IPS-18a (cell line): ENCODE data around the gene ZFP64.

ENCODE experiments used
- H3K27ac ChIP-seq: one replicate; pipeline ENCODE4 v1.5.1; 2013; ENCODE audit warnings: low read length
- H3K27me3 ChIP-seq: one replicate; pipeline ENCODE4 v1.6.1; 2013; ENCODE audit warnings: mild to moderate bottlenecking, low read length; ENCODE audit not compliant: control insufficient read depth, insufficient read depth
- H3K36me3 ChIP-seq: one replicate; pipeline ENCODE4 v1.6.1; 2013; ENCODE audit warnings: low read depth, low read length; ENCODE audit not compliant: control insufficient read depth
- H3K4me1 ChIP-seq: one replicate; pipeline ENCODE4 v1.6.1; 2013; ENCODE audit warnings: low read depth, low read length; ENCODE audit not compliant: control insufficient read depth
- H3K4me3 ChIP-seq: one replicate; pipeline ENCODE4 v1.5.1; 2013; ENCODE audit warnings: low read length
- H3K9ac ChIP-seq: one replicate; pipeline ENCODE4 v1.6.1; 2013; ENCODE audit warnings: mild to moderate bottlenecking, low read length, moderate library complexity
- H3K9me3 ChIP-seq: one replicate; pipeline ENCODE4 v1.6.1; 2013; ENCODE audit warnings: low read depth, low read length; ENCODE audit not compliant: control insufficient read depth

Gene ZFP64

GRCh38 chr20:52175840-52176239 lies 15.7 kb downstream of the ZFP64 start:
- Histone ChIP-seq H3K4me1 (no peaks in the 10 kb centered on the region), H3K27me3 (no peaks in the 10 kb centered on the region)

GRCh38 chr20:52172392-52173047 lies 19.1 kb downstream of the ZFP64 start:
- Histone ChIP-seq H3K4me1 (no peaks in the 10 kb centered on the region), H3K36me3 (peaks cover 11% of the 10 kb centered on the region), H3K9me3 (no peaks in the 10 kb centered on the region), H3K4me3 (no peak overlapping the region), H3K27ac (no peak overlapping the region), H3K27me3 (no peaks in the 10 kb centered on the region), H3K9ac (no peak overlapping the region)

More at GRCh38 chr20:52175840-52176239, 15.7 kb downstream of the ZFP64 start:
- Histone ChIP-seq H3K4me3 (no peak overlapping the region), H3K36me3 (peaks cover 11% of the 10 kb centered on the region), H3K9me3 (no peaks in the 10 kb centered on the region), H3K9ac (no peak overlapping the region), H3K27ac (no peak overlapping the region)

DNA sequence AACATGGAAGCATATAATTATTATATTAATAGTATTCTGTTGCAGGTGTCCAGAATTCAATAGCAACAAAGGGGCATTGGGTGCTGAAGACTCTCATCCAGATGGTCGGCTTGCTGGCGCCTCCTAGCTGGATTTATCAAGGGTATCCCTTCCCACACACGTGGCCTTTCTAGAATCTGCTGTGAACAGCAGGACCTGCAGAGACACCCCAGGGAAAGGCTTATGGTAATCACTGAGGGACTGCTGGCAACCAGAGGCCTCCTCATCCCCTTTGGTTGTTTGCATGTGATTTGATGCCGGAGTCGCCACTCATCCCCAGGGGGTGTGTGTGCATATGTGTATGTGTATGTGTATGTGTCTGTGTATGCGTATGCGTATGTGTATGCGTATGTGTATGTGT lies 20.6 kb downstream of the ZFP64 start:
- H3K27me3 ChIP-seq, result no peaks in the 10 kb centered on the region
- no peaks in the 10 kb centered on the region for H3K9me3 ChIP-seq
- no peak overlapping the region for H3K9ac ChIP-seq
- H3K27ac ChIP-seq, result no peak overlapping the region
- peaks cover 11% of the 10 kb centered on the region for H3K36me3 ChIP-seq
- H3K4me3 ChIP-seq, result no peak overlapping the region
- no peaks in the 10 kb centered on the region for H3K4me1 ChIP-seq

- H3K9ac ChIP-seq, result no peak overlapping the region
- H3K27me3 ChIP-seq, result no peaks in the 10 kb centered on the region
- peaks cover 16% of the 10 kb centered on the region for H3K36me3 ChIP-seq
- no peaks in the 10 kb centered on the region for H3K4me1 ChIP-seq
- H3K27ac ChIP-seq, result no peak overlapping the region
- peaks cover 4% of the 10 kb centered on the region for H3K9me3 ChIP-seq
- H3K4me3 ChIP-seq, result no peak overlapping the region
Observed at GRCh38 chr20:52168116-52168515, 23.5 kb downstream of the ZFP64 start.

- Histone ChIP-seq H3K27ac (no peak overlapping the region), H3K9me3 (peaks cover 4% of the 10 kb centered on the region), H3K36me3 (peaks cover 14% of the 10 kb centered on the region), H3K4me1 (no peaks in the 10 kb centered on the region), H3K4me3 (no peak overlapping the region), H3K9ac (no peak overlapping the region), H3K27me3 (no peaks in the 10 kb centered on the region)
Observed at GRCh38 chr20:52167232-52167840, 24.2 kb downstream of the ZFP64 start.

GRCh38 chr20:52166150-52166549 lies 25.4 kb downstream of the ZFP64 start:
- no peak overlapping the region for H3K9ac ChIP-seq
- H3K4me3 ChIP-seq, result no peak overlapping the region
- H3K9me3 ChIP-seq, result peaks cover 4% of the 10 kb centered on the region
- H3K36me3 ChIP-seq, result peaks cover 14% of the 10 kb centered on the region
- H3K27me3 ChIP-seq, result no peaks in the 10 kb centered on the region
- no peak overlapping the region for H3K27ac ChIP-seq
- no peaks in the 10 kb centered on the region for H3K4me1 ChIP-seq

GRCh38 chr20:52160621-52161204 lies 30.9 kb downstream of the ZFP64 start:
- Histone ChIP-seq H3K4me1 (no peaks in the 10 kb centered on the region), H3K4me3 (no peak overlapping the region), H3K36me3 (peaks cover 37% of the 10 kb centered on the region), H3K9me3 (peaks cover 3% of the 10 kb centered on the region), H3K27me3 (no peaks in the 10 kb centered on the region), H3K27ac (no peak overlapping the region), H3K9ac (no peak overlapping the region)

GRCh38 chr20:52160049-52160570 lies 31.5 kb downstream of the ZFP64 start:
- peaks cover 37% of the 10 kb centered on the region for H3K36me3 ChIP-seq

GRCh38 chr20:52154575-52154974 lies 37.0 kb downstream of the ZFP64 start:
- Histone ChIP-seq H3K27ac (no peak overlapping the region), H3K9me3 (no peaks in the 10 kb centered on the region), H3K36me3 (peaks cover 22% of the 10 kb centered on the region), H3K9ac (no peak overlapping the region), H3K27me3 (no peaks in the 10 kb centered on the region), H3K4me1 (no peaks in the 10 kb centered on the region), H3K4me3 (no peak overlapping the region)

More at GRCh38 chr20:52160049-52160570, 31.5 kb downstream of the ZFP64 start:
- H3K4me3 ChIP-seq, result no peak overlapping the region
- no peak overlapping the region for H3K9ac ChIP-seq
- H3K27me3 ChIP-seq, result no peaks in the 10 kb centered on the region
- H3K27ac ChIP-seq, result no peak overlapping the region
- H3K4me1 ChIP-seq, result no peaks in the 10 kb centered on the region
- H3K9me3 ChIP-seq, result no peaks in the 10 kb centered on the region

DNA sequence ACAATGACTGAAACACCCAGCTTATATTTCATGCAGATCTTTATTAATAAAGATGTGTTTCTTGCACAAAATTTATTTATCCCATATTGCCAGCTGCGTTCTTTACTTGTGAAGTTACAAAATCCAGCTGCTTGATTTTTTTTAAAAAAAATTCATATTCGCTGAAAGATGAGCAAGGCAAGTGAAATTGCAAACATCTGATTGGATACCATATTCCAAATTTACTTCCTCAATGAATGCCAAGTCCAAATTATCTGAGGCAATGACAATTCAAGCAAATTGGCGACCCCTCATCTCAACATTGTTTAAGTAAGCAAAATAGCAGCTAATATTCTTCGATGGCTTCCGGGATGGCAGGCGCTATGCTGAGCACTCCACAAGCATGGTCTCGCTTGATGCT lies 37.7 kb downstream of the ZFP64 start:
- Histone ChIP-seq H3K27me3 (no peaks in the 10 kb centered on the region), H3K4me1 (no peaks in the 10 kb centered on the region), H3K4me3 (no peak overlapping the region), H3K27ac (no peak overlapping the region), H3K36me3 (peaks cover 17% of the 10 kb centered on the region), H3K9me3 (no peaks in the 10 kb centered on the region), H3K9ac (no peak overlapping the region)

DNA sequence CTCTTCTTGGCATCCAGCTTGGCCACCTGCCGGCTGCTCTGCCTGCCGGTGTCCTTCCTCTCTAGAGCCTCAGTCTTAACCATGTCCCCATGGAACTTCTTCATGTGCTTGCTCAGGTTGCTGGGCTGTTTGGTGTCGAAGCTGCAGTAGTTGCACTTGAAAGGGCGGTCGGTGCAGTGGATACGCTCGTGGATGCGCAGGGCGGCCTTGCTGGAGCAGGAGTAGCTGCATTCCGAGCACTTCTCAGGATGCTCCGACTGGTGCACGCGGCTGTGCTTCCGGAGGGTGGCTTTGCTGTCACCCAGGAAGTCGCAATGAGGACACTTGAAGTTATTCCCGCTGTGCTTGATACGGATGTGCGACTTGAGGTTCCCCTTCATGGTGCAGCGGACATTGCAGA lies 38.7 kb downstream of the ZFP64 start:
- Histone ChIP-seq H3K4me1 (no peaks in the 10 kb centered on the region), H3K27me3 (no peaks in the 10 kb centered on the region), H3K9me3 (no peaks in the 10 kb centered on the region), H3K9ac (no peak overlapping the region), H3K27ac (no peak overlapping the region), H3K4me3 (no peak overlapping the region), H3K36me3 (peaks cover 8% of the 10 kb centered on the region)
